ENCODE measurements around the gene LARGE1.
A peak's percentile ranks its signal among the peaks of the same experiment; 100 is the strongest.

Gene LARGE1

DNA sequence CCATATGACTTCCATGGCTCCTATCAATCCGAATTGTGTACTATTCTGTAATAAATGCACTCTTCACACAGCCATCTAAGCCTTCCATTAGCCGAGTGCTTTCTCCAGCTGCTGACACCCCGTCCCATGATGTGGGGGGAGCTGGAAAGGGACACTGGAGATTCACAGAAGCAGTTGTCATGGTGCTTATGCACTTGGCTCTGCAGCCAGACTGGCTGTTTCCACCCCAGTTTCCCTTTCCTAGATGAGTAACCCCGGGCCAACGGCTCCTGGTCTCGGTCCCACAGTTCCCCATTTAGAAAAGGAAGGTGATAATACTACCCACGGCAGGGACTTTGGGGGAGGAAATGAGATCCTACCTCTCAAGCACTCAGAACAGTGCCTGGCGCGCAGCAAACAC, 617.2 kb downstream of the LARGE1 start:
- no peak for DNase-seq (ENCODE audit: low spot score)

DNA sequence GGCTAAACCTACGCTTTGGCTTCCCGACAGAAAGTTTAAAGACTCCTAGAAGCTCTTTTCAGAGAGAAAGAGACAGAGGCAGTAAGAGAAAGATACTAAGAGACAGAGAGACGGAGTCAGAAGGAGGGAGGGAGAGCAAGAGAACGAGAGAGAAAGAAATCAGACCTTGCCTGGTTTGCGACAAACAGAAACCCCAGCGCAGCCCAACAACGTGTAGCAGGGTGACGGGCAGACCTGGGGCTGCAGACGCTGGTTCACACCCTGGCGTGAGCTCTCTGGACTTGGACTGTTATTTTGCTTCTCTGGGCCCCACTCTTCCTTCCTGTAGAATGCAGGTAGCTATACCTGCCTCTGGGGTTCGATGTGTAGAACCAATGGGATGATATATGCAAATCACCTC, 617.7 kb downstream of the LARGE1 start:
- DNase-seq (ENCODE audit: low spot score), result no peak

DNA sequence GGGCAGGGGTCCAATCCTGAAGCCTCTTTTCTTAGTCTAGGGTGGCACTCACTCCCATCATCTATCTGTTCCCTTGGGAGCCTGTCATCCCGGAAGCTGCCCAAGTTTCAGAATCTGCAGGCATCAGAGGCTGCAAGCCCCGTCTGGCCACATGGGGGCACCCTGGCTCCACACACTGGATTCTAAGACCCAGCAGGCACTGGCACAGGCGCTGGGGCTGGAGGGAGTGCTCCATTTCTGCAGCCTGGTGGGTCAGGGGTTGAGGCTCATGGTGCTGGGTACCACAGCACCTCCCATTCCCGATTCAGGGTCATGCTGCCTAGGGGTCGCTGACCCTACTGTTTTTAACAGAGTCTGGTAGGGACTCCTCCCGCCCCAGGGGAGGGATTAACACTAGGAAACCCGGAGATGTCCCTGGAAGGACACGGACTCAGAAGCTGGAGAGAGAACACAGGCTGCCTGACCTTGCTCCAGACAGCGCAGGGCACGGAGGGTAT, 618.2 kb downstream of the LARGE1 start:
- DNase-seq (ENCODE audit: low spot score), result no peak

DNA sequence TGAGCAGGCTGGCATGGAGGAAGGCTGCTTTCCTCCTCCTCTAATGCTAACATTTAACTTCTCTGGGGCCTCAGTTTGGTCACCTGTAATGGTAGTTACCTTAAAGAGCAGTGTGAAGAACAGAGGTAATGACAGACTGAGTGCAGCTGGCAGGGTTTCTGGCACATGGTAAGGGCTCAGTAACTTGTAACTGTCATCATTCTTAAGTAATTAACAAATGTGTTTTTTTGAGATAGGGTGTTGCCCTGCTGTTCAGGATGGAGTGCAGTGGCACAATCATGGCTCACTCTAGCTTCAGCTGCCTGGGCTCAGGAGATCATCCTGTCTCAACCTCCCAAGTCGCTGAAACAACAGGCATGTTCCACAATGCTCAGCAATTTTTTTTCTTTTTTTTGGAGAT, 620.1 kb downstream of the LARGE1 start:
- DNase-seq (ENCODE audit: low spot score), result no peak

DNA sequence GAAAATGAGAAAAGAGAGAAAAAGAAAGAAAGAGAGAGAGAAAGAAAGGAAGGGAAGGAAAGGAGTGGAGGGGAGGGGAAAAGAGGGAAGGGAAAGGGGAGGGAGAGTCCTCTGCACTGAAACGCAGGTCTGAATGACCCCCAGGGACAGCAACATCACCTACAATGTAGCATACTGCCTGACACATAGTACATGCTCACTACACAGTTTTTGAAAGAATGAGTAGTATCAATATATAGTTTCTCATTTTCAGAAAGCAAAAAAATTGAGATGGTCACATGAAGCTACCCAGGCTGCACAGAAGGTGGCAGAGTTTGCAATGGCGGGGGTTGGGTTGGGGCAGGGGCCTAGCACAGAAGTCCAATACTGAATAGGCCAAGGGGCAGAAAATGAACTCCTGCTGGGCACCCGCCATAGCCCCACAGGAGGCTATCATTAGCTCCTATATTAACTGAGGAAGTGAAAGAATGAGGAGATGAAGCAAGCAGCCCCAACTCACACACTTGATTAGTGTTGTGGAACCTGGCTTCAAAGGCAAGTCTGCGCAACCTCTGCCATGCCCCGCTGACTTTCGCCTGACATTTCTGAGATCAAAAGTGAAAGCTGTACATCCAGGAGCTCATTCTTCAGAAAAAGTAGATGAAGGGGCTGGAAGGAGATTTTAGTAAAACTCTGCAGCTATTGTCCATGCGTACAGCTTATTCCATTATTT, 620.9 kb downstream of the LARGE1 start:
- DNase-seq (ENCODE audit: low spot score), result no peak

DNA sequence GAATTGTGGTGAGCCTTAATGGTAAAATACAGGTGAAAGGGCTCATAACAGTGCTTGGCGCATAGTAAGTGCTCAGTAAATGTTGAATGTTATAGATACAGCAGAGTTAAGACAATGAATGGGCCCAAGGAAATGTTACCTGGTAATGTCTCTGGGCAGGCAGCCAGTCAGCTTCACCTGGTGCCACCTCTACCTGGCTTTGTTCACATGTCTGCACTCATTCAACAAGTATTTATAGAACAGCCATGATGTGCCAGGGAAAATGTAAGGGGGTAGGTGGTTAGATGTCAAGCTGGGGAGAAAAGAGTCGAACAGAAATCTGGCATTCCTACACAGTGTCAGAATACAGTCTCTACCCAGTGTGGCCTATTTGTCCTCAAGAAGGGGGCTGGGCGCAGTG, 623.3 kb downstream of the LARGE1 start:
- DNase-seq (ENCODE audit: low spot score), result no peak

DNA sequence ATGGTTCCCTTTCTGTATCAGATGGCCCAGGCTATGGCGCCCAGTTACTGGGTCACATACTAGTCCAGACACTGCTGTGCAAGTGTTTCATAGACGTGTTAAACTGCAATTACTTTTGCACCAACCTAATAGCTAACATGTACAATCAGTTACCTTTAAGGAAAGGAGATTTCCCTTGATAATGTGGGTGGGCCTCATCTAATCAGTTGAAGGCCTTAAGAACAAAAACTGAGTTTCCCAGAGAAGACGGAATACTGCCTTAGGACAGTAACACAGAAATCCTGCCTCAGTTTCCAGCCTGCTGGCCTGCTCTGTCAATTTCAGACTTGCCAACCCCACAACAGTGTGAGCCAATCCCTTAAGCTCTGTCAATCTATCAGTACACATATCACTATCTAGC, 632.2 kb downstream of the LARGE1 start:
- DNase-seq (ENCODE audit: low spot score), result no peak

DNA sequence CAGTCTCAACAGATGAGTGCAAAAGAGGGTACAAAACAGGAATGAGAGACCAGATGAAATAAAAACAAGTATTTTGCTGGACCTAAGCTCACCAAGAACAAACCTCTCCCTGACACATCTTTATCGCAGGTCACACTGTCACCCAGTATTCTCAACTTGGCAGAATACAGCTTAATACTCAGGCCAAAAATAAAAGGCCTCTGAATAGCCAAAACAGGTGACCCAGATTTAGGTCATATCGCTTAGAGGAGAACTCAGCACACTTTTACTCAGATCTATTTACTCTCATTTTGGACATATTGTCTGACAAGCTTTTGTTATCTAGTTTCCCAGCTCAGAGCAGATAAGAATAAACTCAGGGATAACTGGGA, 645.2 kb downstream of the LARGE1 start:
- no peak for DNase-seq (ENCODE audit: low spot score)

DNA sequence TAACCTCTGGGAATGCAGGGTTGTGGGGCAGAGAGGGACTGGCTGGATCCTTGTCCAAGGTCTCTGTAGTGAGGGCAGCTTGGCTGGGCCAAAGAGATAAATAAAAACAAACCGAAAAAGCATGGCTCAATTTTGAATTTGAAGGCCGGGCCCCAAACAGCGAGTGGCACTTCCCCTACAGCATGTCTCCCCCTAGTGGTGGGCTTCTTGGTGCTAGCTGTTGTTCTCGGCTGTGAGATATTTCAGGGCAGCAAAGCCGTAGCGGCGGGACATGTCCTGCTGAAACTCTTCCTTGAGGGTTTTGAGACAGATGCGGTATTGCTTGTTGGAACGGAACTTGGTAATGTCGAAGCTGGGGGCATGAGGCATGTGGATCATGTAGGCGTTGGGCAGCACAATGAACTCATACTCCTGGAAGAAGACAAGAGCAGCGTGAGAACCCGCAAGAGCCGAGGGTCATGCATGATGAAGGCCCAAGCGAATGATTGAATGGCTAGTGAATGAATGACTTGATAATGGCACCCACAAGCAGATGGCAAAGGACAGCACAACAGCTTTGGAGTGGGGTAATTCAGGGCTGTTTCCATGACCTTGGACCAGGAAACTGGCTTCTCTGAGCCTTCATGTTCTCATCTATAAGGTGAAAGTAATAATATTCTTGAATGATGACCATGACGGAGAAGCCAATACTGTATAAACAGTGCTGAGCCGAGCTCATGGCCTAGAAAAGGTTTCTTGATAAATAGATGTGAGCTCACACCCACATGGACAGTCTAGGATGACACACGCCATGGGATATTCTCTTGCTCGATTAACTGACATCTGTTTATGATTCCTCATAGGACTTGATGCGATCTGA, 645.8 kb downstream of the LARGE1 start:
- DNase-seq (ENCODE audit: low spot score), result peak; percentile 11

DNA sequence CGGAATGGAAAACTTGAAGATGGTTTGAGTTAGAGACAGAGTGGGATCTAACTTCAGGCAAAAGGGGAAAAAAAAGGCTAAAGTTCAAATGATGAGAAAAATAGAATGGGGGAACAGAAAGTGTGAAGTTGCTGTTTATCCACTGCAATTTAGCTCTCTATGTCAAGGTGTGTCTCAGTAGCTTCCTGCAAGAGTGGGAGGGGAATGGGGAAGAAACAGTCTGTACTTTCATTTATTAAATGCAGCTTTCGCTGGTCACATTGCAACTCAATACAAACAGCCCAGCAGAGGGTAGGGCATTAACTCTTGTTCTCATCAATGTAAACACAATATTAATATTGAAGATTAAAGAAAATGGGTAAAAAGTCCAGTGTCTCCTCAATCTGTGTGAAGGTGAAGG, 647.4 kb downstream of the LARGE1 start:
- DNase-seq (ENCODE audit: low spot score), result no peak

DNA sequence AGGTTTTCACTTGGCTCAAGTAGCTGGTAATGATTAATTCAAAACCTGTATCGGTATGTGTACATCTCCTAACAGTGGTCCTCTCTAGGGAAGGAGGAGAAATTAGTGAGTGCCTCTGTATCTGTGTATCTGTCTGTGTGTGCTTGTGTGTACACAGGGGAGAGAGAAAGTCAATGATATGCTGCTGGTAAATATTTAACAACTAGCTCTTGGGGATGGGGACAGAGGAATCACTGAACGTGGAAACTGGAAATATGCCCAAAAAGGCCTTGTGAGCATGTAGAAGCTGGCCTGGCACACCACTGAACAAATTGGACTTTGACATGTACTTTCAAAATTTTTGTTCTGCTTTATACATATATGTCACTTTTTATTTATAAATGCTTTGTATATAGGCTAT, 648.1 kb downstream of the LARGE1 start:
- DNase-seq (ENCODE audit: low spot score), result no peak

DNA sequence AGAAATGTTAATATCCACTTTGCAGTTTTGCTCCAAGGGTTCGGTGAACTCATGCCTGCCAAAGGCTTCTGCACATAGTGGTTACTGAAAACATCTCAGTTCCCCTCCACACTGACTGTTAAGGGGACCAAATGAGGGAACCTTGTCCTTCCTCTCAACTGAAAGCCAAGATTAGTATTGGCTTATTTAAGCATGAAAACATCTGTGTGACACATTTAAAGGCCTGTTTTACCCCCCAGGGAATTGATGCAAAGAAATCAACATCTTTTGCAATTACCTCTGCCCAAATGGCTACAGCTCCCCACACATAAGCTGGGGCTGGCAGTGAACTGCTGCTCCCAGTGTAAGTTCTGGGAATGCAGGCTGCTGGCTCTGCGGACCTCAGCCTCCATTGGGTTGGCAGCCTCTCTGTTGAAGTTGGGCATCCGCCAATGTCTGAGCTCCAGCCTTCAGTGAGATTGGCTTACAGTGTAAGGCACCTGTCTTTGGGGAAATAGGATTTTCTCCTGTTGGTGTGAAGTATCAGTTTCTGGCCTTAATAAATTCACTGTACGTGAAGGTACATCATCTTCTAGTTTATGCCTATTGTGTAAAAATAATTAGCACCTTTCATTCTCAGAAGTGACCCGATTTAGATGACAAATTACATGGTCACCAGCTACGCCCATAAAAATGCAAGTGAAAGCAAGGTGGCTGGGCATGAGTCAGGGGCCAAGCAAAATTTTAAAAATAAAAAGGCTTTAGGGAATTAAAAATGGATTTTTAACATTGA, 648.7 kb downstream of the LARGE1 start:
- DNase-seq (ENCODE audit: low spot score), result no peak

DNA sequence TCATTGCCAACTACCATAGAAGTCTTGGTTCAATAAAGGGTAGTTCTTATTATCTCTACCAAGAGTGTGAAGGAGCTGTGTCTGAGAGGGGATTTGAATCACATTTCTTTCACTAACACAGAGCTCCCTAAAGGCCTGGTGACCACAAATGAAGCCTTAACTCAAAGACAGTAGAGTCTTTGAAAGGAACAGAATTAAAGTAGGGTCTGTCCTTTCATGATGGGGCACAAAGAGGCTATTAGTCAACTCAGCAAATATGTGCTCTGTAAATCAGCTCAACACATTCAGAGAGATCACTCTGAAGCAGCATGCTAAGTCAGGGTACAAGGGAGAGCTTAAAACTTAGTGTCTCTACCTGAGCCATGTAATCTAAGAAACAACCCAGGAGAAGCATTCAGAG, 649.7 kb downstream of the LARGE1 start:
- DNase-seq (ENCODE audit: low spot score), result no peak

DNA sequence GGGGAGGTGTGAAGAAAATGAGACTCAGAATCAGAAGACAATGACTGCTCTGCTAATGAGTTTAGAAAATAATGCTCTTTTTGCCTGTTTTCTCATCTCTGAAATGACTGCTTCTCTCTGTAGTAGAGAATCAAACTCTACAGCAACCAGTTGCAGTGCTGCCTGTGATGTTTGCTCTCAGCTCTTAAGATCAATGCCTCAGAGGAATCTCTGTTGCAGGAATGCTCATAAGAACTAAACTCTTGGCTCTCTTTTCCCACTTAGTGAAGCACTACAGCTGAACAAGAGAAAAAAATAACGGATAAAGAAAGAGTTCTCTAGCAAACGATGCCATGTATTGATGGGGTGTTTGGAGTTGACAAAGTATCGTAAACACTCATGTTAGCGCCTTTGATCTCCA, 658.6 kb downstream of the LARGE1 start:
- no peak for DNase-seq (ENCODE audit: low spot score)

DNA sequence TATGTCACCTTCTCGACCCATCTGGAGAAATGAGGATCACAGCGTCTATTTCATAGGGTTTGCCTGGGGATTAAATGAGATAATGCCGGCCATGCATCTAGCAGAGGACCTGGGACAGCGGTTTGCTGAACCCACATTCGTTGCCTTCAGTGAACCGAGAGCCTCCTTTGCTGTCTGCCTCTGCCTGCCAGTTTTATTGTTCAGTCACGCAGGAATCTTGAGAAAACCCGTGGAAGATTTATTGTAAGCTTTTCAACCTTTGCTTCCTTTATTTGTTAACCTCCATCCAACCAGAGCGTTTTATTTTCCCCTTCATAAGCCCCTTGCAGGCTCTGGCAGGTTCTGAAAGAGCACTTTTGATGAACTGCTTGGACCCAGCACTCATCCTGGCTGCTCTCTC, 659.8 kb downstream of the LARGE1 start:
- no peak for DNase-seq (ENCODE audit: low spot score)

DNA sequence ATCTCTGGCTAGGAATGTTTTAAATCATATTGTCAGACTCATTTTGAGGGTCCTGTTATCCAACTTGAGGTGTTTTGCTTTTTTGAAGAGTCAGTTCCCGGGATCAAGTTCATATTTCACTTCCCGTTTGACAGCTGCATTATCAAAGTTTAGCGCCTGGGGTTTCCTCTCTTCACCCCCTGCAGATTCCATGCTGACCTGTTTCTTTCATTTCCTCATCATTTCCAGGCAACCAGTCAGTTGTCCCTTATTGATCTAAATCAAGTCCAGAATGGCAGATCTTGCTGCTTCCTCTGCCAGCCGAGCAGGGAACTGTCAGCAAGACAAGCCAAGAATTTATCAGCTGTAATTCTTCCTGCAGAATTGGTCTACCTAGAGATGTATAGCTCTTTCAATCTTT, 664.5 kb downstream of the LARGE1 start:
- DNase-seq (ENCODE audit: low spot score), result no peak

DNA sequence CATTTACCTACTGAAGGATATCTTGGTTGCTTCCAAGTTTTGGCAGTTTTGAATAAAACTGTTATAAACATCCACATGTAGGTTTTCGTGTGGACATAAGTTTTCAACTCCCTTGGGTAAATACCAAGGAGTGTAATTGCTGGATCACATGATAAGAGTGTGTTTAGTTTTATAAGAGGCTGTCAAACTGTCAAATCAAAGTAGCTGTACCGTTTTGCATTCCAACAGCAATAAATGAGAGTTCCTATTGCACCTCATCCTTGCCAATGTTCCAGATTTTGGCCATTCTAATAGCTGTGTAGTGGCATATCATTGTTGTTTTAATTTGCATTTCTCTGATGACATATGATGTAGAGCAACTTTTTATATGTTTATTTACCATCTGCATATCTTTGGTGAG, 671.3 kb downstream of the LARGE1 start:
- DNase-seq (ENCODE audit: low spot score), result no peak

DNA sequence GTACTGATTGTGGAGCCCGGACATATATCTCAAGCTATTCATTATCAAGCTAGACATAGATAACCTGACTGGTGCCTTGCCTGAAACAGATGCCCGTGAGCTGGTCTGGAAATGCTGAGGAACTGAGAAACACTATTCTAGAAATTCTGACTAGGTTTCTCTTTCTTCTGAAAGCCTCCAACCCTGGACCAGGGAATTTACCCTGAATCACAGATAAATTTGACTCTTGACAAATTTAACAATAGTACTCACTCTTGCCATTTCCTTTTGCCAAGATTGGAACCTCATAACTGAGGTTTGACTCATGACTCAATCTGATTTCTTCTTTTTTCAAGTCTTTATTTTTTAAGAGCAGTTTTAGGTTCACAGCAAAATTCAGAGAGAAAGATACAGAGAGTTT, 672.5 kb downstream of the LARGE1 start:
- DNase-seq (ENCODE audit: low spot score), result no peak

DNA sequence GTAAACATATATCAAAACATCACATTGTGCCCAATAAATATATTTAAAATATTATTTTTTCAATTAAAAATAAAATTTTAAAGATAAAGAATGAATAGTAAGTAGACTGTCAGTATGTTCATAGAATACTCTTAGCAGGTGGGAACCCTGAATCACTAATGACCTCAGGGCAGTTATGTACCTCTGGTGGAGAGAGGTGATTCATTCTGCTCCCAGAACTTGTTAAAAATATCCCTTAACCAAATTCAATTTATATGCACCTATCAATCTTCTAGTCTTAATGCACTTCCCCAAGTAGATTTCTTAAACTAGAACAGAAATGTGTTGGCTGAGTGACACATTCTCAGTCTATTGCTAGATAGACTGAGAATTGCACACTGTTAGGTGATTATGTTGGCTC, 678.2 kb downstream of the LARGE1 start:
- no peak for DNase-seq (ENCODE audit: low spot score)

DNA sequence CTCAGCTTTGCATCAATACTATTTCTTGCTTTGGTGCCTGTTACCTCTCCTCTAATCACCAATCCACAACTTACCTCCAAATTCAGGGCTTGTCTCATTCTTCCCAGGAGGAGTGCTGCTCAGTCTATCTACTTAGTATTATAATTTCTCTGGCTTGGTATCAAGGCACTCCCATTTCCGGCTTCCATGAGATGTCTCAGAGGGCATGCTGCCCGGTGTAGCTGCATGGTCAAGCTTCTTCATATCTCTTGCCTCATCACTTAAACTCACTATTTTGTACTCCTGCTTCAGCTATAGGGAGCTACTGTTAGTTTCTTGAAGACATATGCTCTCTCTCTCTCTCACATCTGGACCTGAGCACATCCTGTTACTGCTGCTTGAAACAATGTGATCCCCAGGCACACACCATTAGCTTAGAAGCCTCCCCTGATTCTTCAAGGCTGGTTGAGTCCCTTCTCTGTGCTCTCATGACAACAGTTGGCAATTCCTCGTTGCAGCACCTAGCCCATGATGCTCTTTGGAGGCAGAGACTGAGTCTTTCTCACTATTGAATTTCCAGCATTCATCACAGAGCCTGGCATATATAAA, 679.3 kb downstream of the LARGE1 start:
- DNase-seq (ENCODE audit: low spot score), result no peak

DNA sequence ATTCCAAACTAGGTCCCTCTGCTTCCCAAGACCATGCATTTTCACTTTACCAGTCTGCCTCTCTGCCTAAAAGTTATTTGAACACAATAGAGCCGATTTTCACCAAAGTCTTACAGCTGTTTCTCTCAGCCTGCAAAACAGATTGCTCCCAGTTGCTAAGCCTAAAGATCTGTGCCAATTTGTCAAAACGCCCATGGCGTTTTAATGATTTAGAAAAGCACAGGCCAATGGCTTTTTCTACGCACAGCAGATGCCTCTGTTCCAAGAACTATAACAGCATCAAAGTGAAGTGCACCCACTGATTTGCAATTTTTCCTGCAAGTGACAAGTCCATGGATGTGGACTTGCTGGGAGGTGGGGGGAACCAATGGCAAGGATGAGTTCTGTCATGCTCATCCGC, 688.2 kb downstream of the LARGE1 start:
- no peak for DNase-seq (ENCODE audit: low spot score)

DNA sequence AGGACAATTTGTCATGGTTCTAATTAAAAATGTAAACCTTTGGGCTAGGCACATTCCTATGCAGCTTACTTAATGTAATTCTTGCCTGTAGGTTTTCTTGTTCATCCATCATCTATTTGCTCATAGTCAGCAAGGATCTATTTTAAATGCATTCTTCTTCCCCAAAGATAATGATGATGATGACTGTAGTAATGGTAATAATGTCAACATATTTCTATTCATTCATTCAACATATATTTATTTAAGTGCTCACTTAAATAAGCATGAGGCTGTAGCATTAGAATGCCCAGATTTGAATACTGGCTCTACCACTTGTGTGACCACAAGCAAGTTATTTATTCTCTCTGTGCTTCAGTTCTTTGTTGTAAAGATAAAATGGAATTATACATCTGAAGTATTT, 692.5 kb downstream of the LARGE1 start:
- no peak for DNase-seq (ENCODE audit: low spot score)

Measured in hematopoietic multipotent progenitor cell treated with erythropoietin and hydrocortisone succinate and interleukin-3 and kit ligand, for 17 days (in vitro differentiated cells).